K562 (cell line): ENCODE measurements around the gene SLAMF9. TPM values are rescaled to one million over a fixed set of nuclear protein-coding genes. Genes with fewer than 3 reads are reported as not detected.

ENCODE experiments used
- ATF6 ChIP-seq: sonication (generic); formaldehyde crosslinking; IDR thresholded peaks from 2 replicates; pipeline ENCODE4 v1.4.0; 2020; ENCODE audit warnings: mild to moderate bottlenecking, missing genetic modification reagents
- FOSL1 ChIP-seq: fragments of 200-800 bp; sonication (Bioruptor generic); conservative IDR thresholded peaks from 2 replicates; pipeline ENCODE4 v1.6.1; 2016; ENCODE audit warnings: missing genetic modification characterization, missing compliant biosample characterization
- FOXJ2 ChIP-seq: fragments of 200-800 bp; sonication (Bioruptor generic); IDR thresholded peaks from 2 replicates; pipeline ENCODE4 v1.6.1; 2016; ENCODE audit warnings: missing genetic modification characterization, missing compliant biosample characterization
- HMG20A ChIP-seq: fragments of 450-650 bp; formaldehyde crosslinking; conservative IDR thresholded peaks from 2 replicates; pipeline ENCODE4 v1.4.0; 2020; ENCODE audit warnings: mild to moderate bottlenecking, mixed read lengths
- KDM5B ChIP-seq: fragments of 200-600 bp; sonication (generic); IDR thresholded peaks from 2 replicates; pipeline ENCODE4 v1.6.1; 2012; ENCODE audit warnings: low read depth, mild to moderate bottlenecking, moderate library complexity, low read length, control low read depth, inconsistent platforms; ENCODE audit not compliant: insufficient replicate concordance
- NBN ChIP-seq: fragments of 450-650 bp; IDR thresholded peaks from 2 replicates; pipeline ENCODE4 v1.6.1; 2016; ENCODE audit warnings: low read depth, mild to moderate bottlenecking
- POLR2AphosphoS5 ChIP-seq: IDR thresholded peaks from 2 replicates; pipeline ENCODE4 v1.6.1; 2011; ENCODE audit warnings: mild to moderate bottlenecking, low read depth, low read length, moderate library complexity; ENCODE audit not compliant: control insufficient read depth, insufficient read depth
- POLR2G ChIP-seq: fragments of 200-400 bp; formaldehyde crosslinking; IDR thresholded peaks from 2 replicates; pipeline ENCODE4 v1.6.1; 2017; ENCODE audit warnings: low read depth, mild to moderate bottlenecking, antibody characterized with exemption, low read length, moderate library complexity
- TCF3 ChIP-seq: sonication (generic); formaldehyde crosslinking; IDR thresholded peaks from 2 replicates; pipeline ENCODE4 v1.4.0; 2020; ENCODE audit warnings: mild to moderate bottlenecking, missing genetic modification reagents
- USF2 ChIP-seq: sonication (generic); formaldehyde crosslinking; IDR thresholded peaks from 2 replicates; pipeline ENCODE4 v1.5.0; 2020; ENCODE audit warnings: missing genetic modification reagents
- ZBTB11 ChIP-seq, 3 experiments: fragments of 200-800 bp in 1 of 3; fragments of 250-450 bp in 1 of 3; fragments of 450-650 bp in 1 of 3; sonication (Bioruptor Pico) in 1 of 3; sonication (Bioruptor generic) in 1 of 3; formaldehyde crosslinking in 1 of 3; IDR thresholded peaks; 2 replicates each; pipeline versions ENCODE4 v1.6.1 to v1.8.0; 2016 to 2022; ENCODE audit warnings: mild to moderate bottlenecking in 2 of 3, missing genetic modification characterization in 2 of 3, missing compliant biosample characterization in 1 of 3, moderate library complexity in 1 of 3
- polyA plus RNA-seq, 8 experiments: library from polyadenylated mRNA; depleted of rRNA in 4 of 8; stranded (reverse) in 5 of 8; unstranded in 3 of 8; fragments of >200 nt; fragmentation: Nextera tagmentation in 2 of 8; fragmentation: Illumina TruSeq in 1 of 8; extraction: Ambion mirVana in 2 of 8; extraction: Trizol in 1 of 8; gene quantifications; 2 replicates each; pipeline versions ENCODE4 v1.2.1 to v1.2.3, GENCODE V29; 2011 to 2014; ENCODE audit warnings: inconsistent platforms in 1 of 8, missing spikeins in 1 of 8
- total RNA-seq, 7 experiments: library from RNA; depleted of rRNA in 6 of 7; stranded (reverse); fragments of >200 nt in 6 of 7; fragmentation: Illumina TruSeq in 2 of 7; extraction: Trizol in 2 of 7; gene quantifications; 2 replicates each; pipeline versions ENCODE4 v1.2.1 to v1.2.3, GENCODE V29; 2011 to 2021; ENCODE audit warnings: low replicate concordance in 1 of 7
- TF ChIP-seq, protein P1 (sequence below), 2 experiments: fragments of 450-650 bp in 1 of 2; sonication (generic) in 1 of 2; formaldehyde crosslinking; conservative IDR thresholded peaks; 2 replicates each; pipeline versions ENCODE4 v1.4.0 to v1.8.1; 2020 to 2022; ENCODE audit warnings: mild to moderate bottlenecking in 1 of 2, missing genetic modification reagents in 1 of 2
- TF ChIP-seq, protein P2 (sequence below): IDR thresholded peaks from 2 replicates; pipeline ENCODE4 v1.6.1; 2012; ENCODE audit warnings: low read depth, low read length, improper control_type of control experiment, borderline replicate concordance
- TF ChIP-seq, protein P3 (sequence below): sonication (generic); formaldehyde crosslinking; IDR thresholded peaks from 2 replicates; pipeline ENCODE4 v1.8.0; 2022; ENCODE audit warnings: mild to moderate bottlenecking, missing genetic modification reagents

The SLAMF9 gene
- total and polyA plus RNA-seq, 9 of the 15 experiments (the other 6 are each of a cell fraction or from before 2014, with no cell fraction given) = 0.13 to 0.21 TPM; not detected in 7

DNA sequence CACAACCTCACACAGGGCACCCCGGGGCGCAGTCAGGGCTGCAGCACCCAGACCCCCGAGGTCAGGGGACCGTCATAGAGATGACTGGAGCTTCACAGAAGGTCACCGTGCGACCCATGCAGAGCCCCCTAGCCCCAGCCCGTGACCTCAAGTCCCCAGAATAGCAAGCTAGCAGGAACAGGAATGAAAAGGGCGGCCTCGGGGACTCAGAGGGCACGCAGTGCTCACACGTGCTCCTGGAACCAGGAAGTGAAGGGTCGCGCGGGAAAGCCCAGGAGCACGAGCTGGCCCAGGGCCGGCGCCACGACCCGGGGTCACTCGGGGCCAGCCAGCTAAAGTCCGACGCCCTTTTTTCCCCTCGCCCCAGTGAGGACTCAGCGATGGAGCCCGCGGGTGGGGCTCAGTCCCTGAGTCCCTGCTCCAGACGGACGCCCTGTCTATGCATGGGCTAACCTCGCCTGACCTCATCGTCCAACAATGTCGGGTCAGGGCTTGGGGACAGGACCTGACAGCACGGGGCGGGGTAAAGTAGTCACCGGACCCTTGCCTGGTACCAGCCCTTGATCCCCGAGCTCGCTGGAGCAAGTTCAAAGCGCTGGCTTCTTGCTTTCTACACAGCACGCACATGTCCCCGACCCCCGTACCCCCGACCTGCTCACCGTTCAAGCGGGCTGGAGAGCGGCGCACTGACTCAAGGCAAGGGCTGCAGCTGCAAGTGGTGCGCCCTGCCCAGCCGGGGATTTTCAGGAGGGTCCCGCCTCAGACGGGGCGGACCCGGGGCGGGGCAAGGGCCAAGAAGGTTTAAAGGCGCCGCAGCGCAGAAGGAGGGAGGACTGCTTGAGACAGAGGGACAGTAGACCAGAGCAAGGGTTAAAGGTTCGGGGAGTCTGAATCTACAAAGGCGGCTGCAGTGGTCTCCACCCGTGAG lies 29.0 kb downstream of the SLAMF9 start, which contains the start of gene TAGLN2 (continued):
- TF ChIP-seq ZBTB11 (CRISPR knock-in tag; IDR thresholded peaks at IDR 0.05) (no peak), POLR2G (peak; percentile 96), POLR2AphosphoS5 (peak; percentile 96), FOXJ2 (tag) (0 out of 2 replicates have a peak, but pooled peaks have one; percentile 15), USF2 (CRISPR knock-in tag) (peak; percentile 33; the same call in 1 of the 2 replicates), TCF3 (0 out of 2 replicates have a peak, but pooled peaks have one; percentile 11), FOSL1 (tag) (peak; percentile 91), KDM5B (peak; percentile 96), NBN (no peak; the same call in 1 of the 2 replicates), HMG20A (no peak), ATF6 (CRISPR knock-in tag) (no peak)
- TF ChIP-seq, protein P1, sequence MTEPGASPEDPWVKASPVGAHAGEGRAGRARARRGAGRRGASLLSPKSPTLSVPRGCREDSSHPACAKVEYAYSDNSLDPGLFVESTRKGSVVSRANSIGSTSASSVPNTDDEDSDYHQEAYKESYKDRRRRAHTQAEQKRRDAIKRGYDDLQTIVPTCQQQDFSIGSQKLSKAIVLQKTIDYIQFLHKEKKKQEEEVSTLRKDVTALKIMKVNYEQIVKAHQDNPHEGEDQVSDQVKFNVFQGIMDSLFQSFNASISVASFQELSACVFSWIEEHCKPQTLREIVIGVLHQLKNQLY (CRISPR knock-in tag; conservative IDR thresholded peaks at IDR 0.05) = 0 out of 4 replicates have a peak, but pooled peaks of 1 of the 2 experiments have one; percentile 67
- TF ChIP-seq, protein P2, sequence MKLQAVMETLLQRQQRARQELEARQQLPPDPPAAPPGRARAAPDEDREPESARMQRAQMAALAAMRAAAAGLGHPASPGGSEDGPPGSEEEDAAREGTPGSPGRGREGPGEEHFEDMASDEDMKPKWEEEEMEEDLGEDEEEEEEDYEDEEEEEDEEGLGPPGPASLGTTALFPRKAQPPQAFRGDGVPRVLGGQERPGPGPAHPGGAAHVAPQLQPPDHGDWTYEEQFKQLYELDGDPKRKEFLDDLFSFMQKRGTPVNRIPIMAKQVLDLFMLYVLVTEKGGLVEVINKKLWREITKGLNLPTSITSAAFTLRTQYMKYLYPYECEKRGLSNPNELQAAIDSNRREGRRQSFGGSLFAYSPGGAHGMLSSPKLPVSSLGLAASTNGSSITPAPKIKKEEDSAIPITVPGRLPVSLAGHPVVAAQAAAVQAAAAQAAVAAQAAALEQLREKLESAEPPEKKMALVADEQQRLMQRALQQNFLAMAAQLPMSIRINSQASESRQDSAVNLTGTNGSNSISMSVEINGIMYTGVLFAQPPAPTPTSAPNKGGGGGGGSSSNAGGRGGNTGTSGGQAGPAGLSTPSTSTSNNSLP = no peak
- TF ChIP-seq, protein P3, sequence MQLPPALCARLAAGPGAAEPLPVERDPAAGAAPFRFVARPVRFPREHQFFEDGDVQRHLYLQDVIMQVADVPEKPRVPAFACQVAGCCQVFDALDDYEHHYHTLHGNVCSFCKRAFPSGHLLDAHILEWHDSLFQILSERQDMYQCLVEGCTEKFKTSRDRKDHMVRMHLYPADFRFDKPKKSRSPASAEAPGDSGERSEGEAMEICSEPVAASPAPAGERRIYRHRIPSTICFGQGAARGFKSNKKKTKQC (CRISPR knock-in tag) = peak; percentile 71
